ENCODE measurements around the gene CDC14A.

GRCh38 chr1:100304227-100304626 is 48.1 kb upstream of the CDC14A start:
- TF ChIP-seq CTCF (IDR thresholded peaks at IDR 0.05 in 8 of 11, conservative IDR thresholded peaks at IDR 0.05 in 3 of 11) (no peak), POLR2A (IDR thresholded peaks at IDR 0.05) (no peak), POLR2AphosphoS5 (IDR thresholded peaks at IDR 0.05) (no peak)
